Activated naive CD4-positive, alpha-beta T cell treated with anti-CD3 and anti-CD28 coated beads for 36 hours (primary cell): Measurements from ENCODE around the gene IQCH. TPM values are rescaled to one million over a fixed set of nuclear protein-coding genes. Genes with fewer than 3 reads are reported as not detected.

Source experiments
- CTCF ChIA-PET: fragments of 350-600 bp; sonication (Branson Sonifier 250); formaldehyde crosslinking; loops from one replicate; lab custom pipeline; 2021; ENCODE audit warnings: antibody characterized with exemption; lab: Charles Lee
- DNase-seq: peaks from one replicate; pipeline ENCODE4 v3.0.0-alpha.2; 2020
- H3K27ac Mint-ChIP-seq: one replicate; pipeline ENCODE4 v1.8.0; 2021; ENCODE audit warnings: mild to moderate bottlenecking, mixed read lengths
- H3K27me3 Mint-ChIP-seq: one replicate; pipeline ENCODE4 v1.8.0; 2021; ENCODE audit warnings: low read depth, mixed read lengths
- H3K36me3 Mint-ChIP-seq: one replicate; pipeline ENCODE4 v1.8.0; 2021; ENCODE audit warnings: low read depth, mixed read lengths
- H3K4me1 Mint-ChIP-seq: one replicate; pipeline ENCODE4 v1.8.0; 2021; ENCODE audit warnings: low read depth, mixed read lengths
- H3K4me3 Mint-ChIP-seq: one replicate; pipeline ENCODE4 v1.8.0; 2021; ENCODE audit warnings: mild to moderate bottlenecking, moderate library complexity, mixed read lengths
- H3K9me3 Mint-ChIP-seq: one replicate; pipeline ENCODE4 v1.8.0; 2021; ENCODE audit warnings: mixed read lengths
- intact Hi-C: fragments of 100-400 bp; cut with micrococcal nuclease; formaldehyde crosslinking; loops from one replicate; pipeline ENCODE4 v1.15.1; 2023
- total RNA-seq, 2 experiments: library from RNA; stranded (reverse); gene quantifications; one replicate each; pipeline ENCODE4 v1.2.3, GENCODE V29; 2021

The IQCH gene
- total RNA-seq, 2 experiments from 2014 or later, result 0.98 to 1.4 TPM

- Mint-ChIP-seq H3K4me1 (no peaks in the 10 kb centered on the region), H3K4me3 (no peak overlapping the region), H3K27me3 (no peaks in the 10 kb centered on the region), H3K36me3 (no peaks in the 10 kb centered on the region), H3K9me3 (no peaks in the 10 kb centered on the region), H3K27ac (no peak overlapping the region)
- CTCF ChIA-PET, result no interaction called here
- intact Hi-C loops, result no loop called here
- DNase-seq, result no peak
These were observed 135.4 kb downstream of the IQCH start for GRCh38 chr15:67389975-67390374.

- Mint-ChIP-seq H3K36me3 (no peaks in the 10 kb centered on the region), H3K4me1 (no peaks in the 10 kb centered on the region), H3K9me3 (no peaks in the 10 kb centered on the region), H3K27ac (no peak overlapping the region), H3K27me3 (no peaks in the 10 kb centered on the region), H3K4me3 (no peak overlapping the region)
- intact Hi-C loops, result no loop called here
- DNase-seq, result no peak
- CTCF ChIA-PET, result no interaction called here
These were observed 140.5 kb downstream of the IQCH start for GRCh38 chr15:67394873-67395639.

- no peaks in the 10 kb centered on the region for H3K27me3 Mint-ChIP-seq
- CTCF ChIA-PET, result interaction anchor here (1.1 kb wide), 1 partner anchor 8 kb away, joined by 4 read pairs; no protein-coding TSS in a partner anchor
- intact Hi-C loops, result no loop called here
- H3K4me1 Mint-ChIP-seq, result no peaks in the 10 kb centered on the region
- DNase-seq, result no peak
- no peaks in the 10 kb centered on the region for H3K9me3 Mint-ChIP-seq
- no peak overlapping the region for H3K27ac Mint-ChIP-seq
- no peaks in the 10 kb centered on the region for H3K36me3 Mint-ChIP-seq
- H3K4me3 Mint-ChIP-seq, result no peak overlapping the region
These were observed 141.5 kb downstream of the IQCH start for GRCh38 chr15:67396114-67396513.

GRCh38 chr15:67397139-67397538, 142.6 kb downstream of the IQCH start:
- intact Hi-C loops, result no loop called here
- CTCF ChIA-PET, result interaction anchor here (1.1 kb wide), 1 partner anchor 439 kb away, joined by 3 read pairs; no protein-coding TSS in a partner anchor
- Mint-ChIP-seq H3K4me1 (no peaks in the 10 kb centered on the region), H3K9me3 (no peaks in the 10 kb centered on the region), H3K27ac (no peak overlapping the region), H3K27me3 (no peaks in the 10 kb centered on the region), H3K36me3 (no peaks in the 10 kb centered on the region), H3K4me3 (no peak overlapping the region)
- no peak for DNase-seq

GRCh38 chr15:67399925-67400324, 145.3 kb downstream of the IQCH start:
- CTCF ChIA-PET, result no interaction called here
- DNase-seq, result no peak
- Mint-ChIP-seq H3K4me1 (no peaks in the 10 kb centered on the region), H3K4me3 (no peak overlapping the region), H3K36me3 (no peaks in the 10 kb centered on the region), H3K27ac (no peak overlapping the region), H3K9me3 (no peaks in the 10 kb centered on the region), H3K27me3 (no peaks in the 10 kb centered on the region)
- intact Hi-C loops, result no loop called here

- DNase-seq, result no peak
- Mint-ChIP-seq H3K36me3 (no peaks in the 10 kb centered on the region), H3K9me3 (no peaks in the 10 kb centered on the region), H3K4me1 (no peaks in the 10 kb centered on the region), H3K4me3 (no peak overlapping the region), H3K27ac (no peak overlapping the region), H3K27me3 (no peaks in the 10 kb centered on the region)
- intact Hi-C loops, result no loop called here
- CTCF ChIA-PET, result no interaction called here
These were observed 146.3 kb downstream of the IQCH start for GRCh38 chr15:67400890-67401289.

- Mint-ChIP-seq H3K9me3 (no peaks in the 10 kb centered on the region), H3K4me3 (no peak overlapping the region), H3K27me3 (no peaks in the 10 kb centered on the region), H3K27ac (no peak overlapping the region), H3K4me1 (no peaks in the 10 kb centered on the region), H3K36me3 (no peaks in the 10 kb centered on the region)
- CTCF ChIA-PET, result interaction anchor here (0.6 kb wide), 1 partner anchor 1061 kb away, joined by 3 read pairs; no protein-coding TSS in a partner anchor
- intact Hi-C loops, result no loop called here
- DNase-seq, result no peak
These were observed 146.8 kb downstream of the IQCH start for GRCh38 chr15:67401336-67401735.

- Mint-ChIP-seq H3K27ac (no peak overlapping the region), H3K9me3 (no peaks in the 10 kb centered on the region), H3K27me3 (no peaks in the 10 kb centered on the region), H3K4me3 (no peak overlapping the region), H3K4me1 (no peaks in the 10 kb centered on the region), H3K36me3 (no peaks in the 10 kb centered on the region)
- CTCF ChIA-PET, result interaction anchor here (0.6 kb wide), 1 partner anchor 495 kb away, joined by 3 read pairs; no protein-coding TSS in a partner anchor
- DNase-seq, result no peak
- intact Hi-C loops, result no loop called here
These were observed 149.0 kb downstream of the IQCH start for GRCh38 chr15:67403428-67404154.

- Mint-ChIP-seq H3K4me3 (no peak overlapping the region), H3K9me3 (no peaks in the 10 kb centered on the region), H3K27ac (no peak overlapping the region), H3K36me3 (no peaks in the 10 kb centered on the region), H3K4me1 (no peaks in the 10 kb centered on the region), H3K27me3 (no peaks in the 10 kb centered on the region)
- DNase-seq, result no peak
- intact Hi-C loops, result no loop called here
- CTCF ChIA-PET, result interaction anchor here (0.6 to 0.9 kb wide), 2 partner anchors 72 to 430 kb away, joined by 3 to 4 read pairs; no protein-coding TSS in a partner anchor
These were observed 150.9 kb downstream of the IQCH start for GRCh38 chr15:67405208-67406191.

GRCh38 chr15:67406257-67406861, 151.8 kb downstream of the IQCH start:
- DNase-seq, result no peak
- H3K9me3 Mint-ChIP-seq, result no peaks in the 10 kb centered on the region
- CTCF ChIA-PET, result no interaction called here
- H3K27me3 Mint-ChIP-seq, result no peaks in the 10 kb centered on the region
- no peaks in the 10 kb centered on the region for H3K4me1 Mint-ChIP-seq
- no peaks in the 10 kb centered on the region for H3K36me3 Mint-ChIP-seq
- intact Hi-C loops, result no loop called here
- H3K27ac Mint-ChIP-seq, result no peak overlapping the region
- H3K4me3 Mint-ChIP-seq, result no peak overlapping the region

- intact Hi-C loops, result no loop called here
- no peaks in the 10 kb centered on the region for H3K9me3 Mint-ChIP-seq
- H3K27ac Mint-ChIP-seq, result no peak overlapping the region
- no peaks in the 10 kb centered on the region for H3K4me1 Mint-ChIP-seq
- CTCF ChIA-PET, result interaction anchor here (1.7 kb wide), 1 partner anchor 26 kb away, joined by 5 read pairs; no protein-coding TSS in a partner anchor
- H3K36me3 Mint-ChIP-seq, result no peaks in the 10 kb centered on the region
- no peak overlapping the region for H3K4me3 Mint-ChIP-seq
- DNase-seq, result no peak
- H3K27me3 Mint-ChIP-seq, result no peaks in the 10 kb centered on the region
These were observed 153.2 kb downstream of the IQCH start for GRCh38 chr15:67407786-67408185.
